Measurements from ENCODE around the gene FRY.
A peak's percentile ranks its signal among the peaks of the same experiment; 100 is the strongest.

Gene FRY

DNA sequence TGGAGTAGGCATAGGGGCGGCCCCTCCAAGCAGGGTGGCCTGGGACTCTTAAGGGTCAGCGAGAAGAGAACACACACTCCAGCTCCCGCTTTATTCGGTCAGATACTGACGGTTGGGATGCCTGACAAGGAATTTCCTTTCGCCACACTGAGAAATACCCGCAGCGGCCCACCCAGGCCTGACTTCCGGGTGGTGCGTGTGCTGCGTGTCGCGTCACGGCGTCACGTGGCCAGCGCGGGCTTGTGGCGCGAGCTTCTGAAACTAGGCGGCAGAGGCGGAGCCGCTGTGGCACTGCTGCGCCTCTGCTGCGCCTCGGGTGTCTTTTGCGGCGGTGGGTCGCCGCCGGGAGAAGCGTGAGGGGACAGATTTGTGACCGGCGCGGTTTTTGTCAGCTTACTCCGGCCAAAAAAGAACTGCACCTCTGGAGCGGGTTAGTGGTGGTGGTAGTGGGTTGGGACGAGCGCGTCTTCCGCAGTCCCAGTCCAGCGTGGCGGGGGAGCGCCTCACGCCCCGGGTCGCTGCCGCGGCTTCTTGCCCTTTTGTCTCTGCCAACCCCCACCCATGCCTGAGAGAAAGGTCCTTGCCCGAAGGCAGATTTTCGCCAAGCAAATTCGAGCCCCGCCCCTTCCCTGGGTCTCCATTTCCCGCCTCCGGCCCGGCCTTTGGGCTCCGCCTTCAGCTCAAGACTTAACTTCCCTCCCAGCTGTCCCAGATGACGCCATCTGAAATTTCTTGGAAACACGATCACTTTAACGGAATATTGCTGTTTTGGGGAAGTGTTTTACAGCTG is 283.9 kb downstream of the FRY start, which contains the start of the genes BRCA2 and ZAR1L:
TSS of gene BRCA2 (plus strand) at position 271 of the 790 bp plus-strand sequence. CDS start 953 bp downstream, outside the sequence.
TSS of gene ZAR1L (minus strand) at position 126 of the 790 bp plus-strand sequence. CDS start 3,438 bp downstream, outside the sequence.
- H3K27me3 ChIP-seq (ENCODE audit: insufficient read depth, low read depth, severe bottlenecking) = no peaks in the 10 kb centered on the region
- peak; percentile 89 for DNase-seq
- no peaks in the 10 kb centered on the region for H3K9me3 ChIP-seq (ENCODE audit: severe bottlenecking)
- TF ChIP-seq, protein P1, sequence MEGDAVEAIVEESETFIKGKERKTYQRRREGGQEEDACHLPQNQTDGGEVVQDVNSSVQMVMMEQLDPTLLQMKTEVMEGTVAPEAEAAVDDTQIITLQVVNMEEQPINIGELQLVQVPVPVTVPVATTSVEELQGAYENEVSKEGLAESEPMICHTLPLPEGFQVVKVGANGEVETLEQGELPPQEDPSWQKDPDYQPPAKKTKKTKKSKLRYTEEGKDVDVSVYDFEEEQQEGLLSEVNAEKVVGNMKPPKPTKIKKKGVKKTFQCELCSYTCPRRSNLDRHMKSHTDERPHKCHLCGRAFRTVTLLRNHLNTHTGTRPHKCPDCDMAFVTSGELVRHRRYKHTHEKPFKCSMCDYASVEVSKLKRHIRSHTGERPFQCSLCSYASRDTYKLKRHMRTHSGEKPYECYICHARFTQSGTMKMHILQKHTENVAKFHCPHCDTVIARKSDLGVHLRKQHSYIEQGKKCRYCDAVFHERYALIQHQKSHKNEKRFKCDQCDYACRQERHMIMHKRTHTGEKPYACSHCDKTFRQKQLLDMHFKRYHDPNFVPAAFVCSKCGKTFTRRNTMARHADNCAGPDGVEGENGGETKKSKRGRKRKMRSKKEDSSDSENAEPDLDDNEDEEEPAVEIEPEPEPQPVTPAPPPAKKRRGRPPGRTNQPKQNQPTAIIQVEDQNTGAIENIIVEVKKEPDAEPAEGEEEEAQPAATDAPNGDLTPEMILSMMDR (IDR thresholded peaks at IDR 0.05; ENCODE audit: low read depth, low read length) = no peak
- peak within 1 kb of the TSS; percentile 99 for H3K27ac ChIP-seq
- peak within 1 kb of the TSS; percentile 86 for H3K4me3 ChIP-seq (ENCODE audit: low read depth, low read length)
- peaks cover 10% of the 10 kb centered on the region for H3K36me3 ChIP-seq

DNA sequence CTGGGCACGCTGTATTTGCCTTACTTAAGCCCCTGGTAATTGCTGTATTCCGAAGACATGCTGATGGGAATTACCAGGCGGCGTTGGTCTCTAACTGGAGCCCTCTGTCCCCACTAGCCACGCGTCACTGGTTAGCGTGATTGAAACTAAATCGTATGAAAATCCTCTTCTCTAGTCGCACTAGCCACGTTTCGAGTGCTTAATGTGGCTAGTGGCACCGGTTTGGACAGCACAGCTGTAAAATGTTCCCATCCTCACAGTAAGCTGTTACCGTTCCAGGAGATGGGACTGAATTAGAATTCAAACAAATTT is 284.4 kb downstream of the FRY start:
- TF ChIP-seq, protein P1 (IDR thresholded peaks at IDR 0.05; ENCODE audit: low read depth, low read length) = no peak
- no peaks in the 10 kb centered on the region for H3K9me3 ChIP-seq (ENCODE audit: severe bottlenecking)
- H3K27ac ChIP-seq = peak overlapping the region; percentile 99
- no peaks in the 10 kb centered on the region for H3K27me3 ChIP-seq (ENCODE audit: insufficient read depth, low read depth, severe bottlenecking)
- no peak for DNase-seq
- H3K36me3 ChIP-seq = peaks cover 16% of the 10 kb centered on the region
- peak overlapping the region; percentile 86 for H3K4me3 ChIP-seq (ENCODE audit: low read depth, low read length)

DNA sequence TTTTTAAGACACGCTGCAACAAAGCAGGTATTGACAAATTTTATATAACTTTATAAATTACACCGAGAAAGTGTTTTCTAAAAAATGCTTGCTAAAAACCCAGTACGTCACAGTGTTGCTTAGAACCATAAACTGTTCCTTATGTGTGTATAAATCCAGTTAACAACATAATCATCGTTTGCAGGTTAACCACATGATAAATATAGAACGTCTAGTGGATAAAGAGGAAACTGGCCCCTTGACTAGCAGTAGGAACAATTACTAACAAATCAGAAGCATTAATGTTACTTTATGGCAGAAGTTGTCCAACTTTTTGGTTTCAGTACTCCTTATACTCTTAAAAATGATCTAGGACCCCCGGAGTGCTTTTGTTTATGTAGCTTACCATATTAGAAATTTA is 284.9 kb downstream of the FRY start:
- H3K9me3 ChIP-seq (ENCODE audit: severe bottlenecking) = no peaks in the 10 kb centered on the region
- TF ChIP-seq, protein P1 (IDR thresholded peaks at IDR 0.05; ENCODE audit: low read depth, low read length) = no peak
- H3K36me3 ChIP-seq = peaks cover 19% of the 10 kb centered on the region
- no peak for DNase-seq
- H3K27me3 ChIP-seq (ENCODE audit: insufficient read depth, low read depth, severe bottlenecking) = no peaks in the 10 kb centered on the region
- H3K4me3 ChIP-seq (ENCODE audit: low read depth, low read length) = peak overlapping the region; percentile 86
- peak overlapping the region; percentile 99 for H3K27ac ChIP-seq

- no peak for DNase-seq
- no peaks in the 10 kb centered on the region for H3K9me3 ChIP-seq (ENCODE audit: severe bottlenecking)
- no peak overlapping the region for H3K27ac ChIP-seq
- no peaks in the 10 kb centered on the region for H3K27me3 ChIP-seq (ENCODE audit: insufficient read depth, low read depth, severe bottlenecking)
- TF ChIP-seq, protein P1 (IDR thresholded peaks at IDR 0.05; ENCODE audit: low read depth, low read length) = no peak
- no peak overlapping the region for H3K4me3 ChIP-seq (ENCODE audit: low read depth, low read length)
- peaks cover 27% of the 10 kb centered on the region for H3K36me3 ChIP-seq
Measured at GRCh38 chr13:32317716-32318465, 286.3 kb downstream of the FRY start.

- no peak overlapping the region for H3K27ac ChIP-seq
- TF ChIP-seq, protein P1 (IDR thresholded peaks at IDR 0.05; ENCODE audit: low read depth, low read length) = no peak
- H3K27me3 ChIP-seq (ENCODE audit: insufficient read depth, low read depth, severe bottlenecking) = no peaks in the 10 kb centered on the region
- peaks cover 36% of the 10 kb centered on the region for H3K36me3 ChIP-seq
- no peak overlapping the region for H3K4me3 ChIP-seq (ENCODE audit: low read depth, low read length)
- H3K9me3 ChIP-seq (ENCODE audit: severe bottlenecking) = no peaks in the 10 kb centered on the region
- no peak for DNase-seq
Measured at GRCh38 chr13:32320528-32320927, 289.0 kb downstream of the FRY start.

Data from WERI-Rb-1 (cell line).